Activated T-cell treated with anti-CD3 and anti-CD28 coated beads, Interleukin-2, amount 50 U/mL, for 4 hours (primary cell): Measurements from ENCODE around the gene ASMTL. TPM values are rescaled to one million over a fixed set of nuclear protein-coding genes. Genes with fewer than 3 reads are reported as not detected.
"Not testable (repeated sequence)": the region's sequence is repeated elsewhere in the genome, so short reads cannot be mapped to it uniquely, and the experiment has no call there.

ENCODE experiments used
- ATAC-seq, 2 donors: fragments of 200-7000 bp; cut with Tn5 transposase; one replicate each; pipeline ENCODE4 v1.10.0; 2021
- DNase-seq: peaks from one replicate; pipeline ENCODE4 v3.0.0-alpha.2; 2020
- H3K27me3 Mint-ChIP-seq: one replicate; pipeline ENCODE4 v1.8.0; 2021; ENCODE audit warnings: low read depth, mixed read lengths
- H3K36me3 Mint-ChIP-seq: one replicate; pipeline ENCODE4 v1.8.0; 2022; ENCODE audit warnings: mixed read lengths; ENCODE audit not compliant: insufficient read depth
- H3K4me1 Mint-ChIP-seq: one replicate; pipeline ENCODE4 v1.8.0; 2021; ENCODE audit warnings: low read depth, mixed read lengths
- H3K4me3 Mint-ChIP-seq: one replicate; pipeline ENCODE4 v1.8.0; 2021; ENCODE audit warnings: mild to moderate bottlenecking, moderate library complexity, mixed read lengths
- H3K9me3 Mint-ChIP-seq: one replicate; pipeline ENCODE4 v1.8.0; 2021; ENCODE audit warnings: mixed read lengths
- total RNA-seq, 3 donors: library from RNA; stranded (reverse); gene quantifications; one replicate each; pipeline ENCODE4 v1.2.1, GENCODE V29; 2021

ASMTL gene
- total RNA-seq, 3 donors from 2014 or later, result 33.0 to 53.2 (median 36.9) TPM

DNA sequence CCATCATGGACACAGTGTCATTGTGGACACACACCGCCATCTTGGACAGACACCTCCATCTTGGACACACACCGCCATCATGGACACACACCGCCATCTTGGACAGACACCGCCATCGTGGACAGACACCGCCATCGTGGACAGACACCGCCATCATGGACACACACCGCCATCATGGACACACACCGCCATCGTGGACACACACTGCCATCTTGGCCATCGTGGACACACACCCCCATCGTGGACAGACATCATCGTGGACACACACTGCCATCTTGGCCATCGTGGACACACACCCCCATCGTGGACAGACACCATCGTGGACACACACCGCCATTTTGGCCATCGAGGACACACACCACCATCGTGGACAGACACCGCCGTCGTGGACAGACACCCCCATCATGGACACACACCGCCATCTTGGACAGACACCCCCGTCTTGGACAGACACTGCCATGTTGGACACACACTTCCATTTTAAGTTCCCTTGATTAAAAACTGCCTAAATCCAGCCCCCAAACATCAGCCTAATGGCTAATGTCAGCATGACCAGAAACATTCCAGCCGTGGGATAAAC, 9.1 kb downstream of the ASMTL start:
- ATAC-seq (no peak), DNase-seq (no peak)
- Mint-ChIP-seq H3K4me1 (peaks cover 4% of the 10 kb centered on the region), H3K4me3 (no peak overlapping the region), H3K27me3 (no peaks in the 10 kb centered on the region), H3K9me3 (peaks cover 17% of the 10 kb centered on the region), H3K36me3 (peaks cover 31% of the 10 kb centered on the region)

DNA sequence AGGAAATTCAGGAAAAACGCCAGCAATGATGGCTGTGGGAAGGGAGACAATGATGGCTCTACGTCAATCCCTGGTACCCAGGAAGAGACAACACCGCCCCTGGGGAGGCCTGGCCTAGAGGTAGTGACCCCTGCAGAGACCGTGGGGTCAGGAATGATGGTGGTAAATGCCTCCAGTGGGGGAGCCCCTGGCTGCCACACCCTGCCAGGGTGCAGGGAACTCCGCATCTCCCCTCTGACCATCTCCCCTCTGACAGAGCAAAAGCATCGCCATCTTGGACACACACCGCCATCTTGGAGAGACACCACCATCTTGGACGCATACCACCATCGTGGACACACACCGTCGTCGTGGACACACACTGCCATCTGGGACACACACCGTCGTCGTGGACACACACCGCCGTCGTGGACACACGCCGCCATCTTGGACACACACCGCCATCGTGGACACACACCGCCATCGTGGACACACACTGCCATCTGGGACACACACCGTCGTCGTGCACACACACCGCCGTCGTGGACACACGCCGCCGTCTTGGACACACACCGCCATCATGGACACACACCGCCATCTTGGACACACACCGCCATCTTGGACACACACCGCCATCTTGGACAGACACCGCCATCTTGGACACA, 9.9 kb downstream of the ASMTL start:
- Mint-ChIP-seq H3K9me3 (peaks cover 10% of the 10 kb centered on the region), H3K27me3 (no peaks in the 10 kb centered on the region), H3K4me3 (no peak overlapping the region), H3K36me3 (peaks cover 28% of the 10 kb centered on the region), H3K4me1 (peaks cover 2% of the 10 kb centered on the region)
- DNase-seq (no peak), ATAC-seq (no peak)

DNA sequence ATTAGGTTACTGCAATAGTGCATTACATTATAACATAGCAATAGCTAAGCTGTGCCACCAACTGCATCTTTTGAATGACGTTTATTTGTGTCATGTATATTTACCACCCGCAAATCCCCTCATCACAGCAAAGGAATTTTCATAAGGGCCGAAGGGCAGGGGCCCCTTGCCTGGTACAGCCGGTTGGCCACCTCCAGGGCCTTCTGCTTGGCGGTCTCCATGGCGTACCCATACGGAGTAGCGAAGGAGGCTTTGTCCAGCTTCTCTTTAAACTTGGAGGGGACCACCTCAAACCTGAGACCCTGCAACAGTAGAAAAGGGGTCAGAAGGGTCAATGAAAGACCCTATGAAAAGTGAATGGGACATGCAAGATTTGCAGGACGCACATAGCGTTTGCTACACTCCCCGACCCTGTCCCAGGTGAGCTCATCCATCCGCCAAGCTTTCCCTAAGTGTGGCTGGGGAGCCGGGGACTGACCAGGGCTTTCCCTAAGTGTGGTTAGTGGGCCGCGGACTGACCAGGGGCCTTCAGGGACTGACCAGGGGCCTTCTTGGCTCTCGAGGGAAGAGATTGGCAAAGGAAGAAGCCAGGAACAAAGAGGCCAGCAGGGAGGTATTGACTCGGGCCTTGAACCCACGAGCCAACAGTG, 10.6 kb downstream of the ASMTL start:
- H3K27me3 Mint-ChIP-seq, result no peaks in the 10 kb centered on the region
- H3K9me3 Mint-ChIP-seq, result peaks cover 10% of the 10 kb centered on the region
- H3K4me3 Mint-ChIP-seq, result no peak overlapping the region
- DNase-seq (no peak), ATAC-seq (no peak)
- H3K4me1 Mint-ChIP-seq, result peaks cover 2% of the 10 kb centered on the region
- H3K36me3 Mint-ChIP-seq, result peaks cover 30% of the 10 kb centered on the region

DNA sequence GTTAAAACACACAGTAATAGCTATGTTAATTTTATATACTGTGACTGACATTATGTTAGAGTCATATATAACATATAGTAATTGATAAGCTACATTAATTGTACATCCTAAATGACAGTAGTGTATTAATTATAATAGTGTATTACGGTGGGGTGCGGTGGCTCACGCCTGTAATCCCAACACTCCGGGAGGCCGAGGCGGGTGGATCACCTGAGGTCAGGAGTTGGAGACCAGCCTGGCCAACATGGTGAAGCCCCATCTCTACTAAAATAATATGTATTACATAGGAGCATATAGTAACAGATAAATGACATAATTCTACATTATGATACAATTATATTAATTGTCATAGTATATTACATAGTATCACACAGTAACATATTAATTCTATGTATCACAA, 12.2 kb downstream of the ASMTL start:
- Mint-ChIP-seq H3K4me1 (peaks cover 2% of the 10 kb centered on the region), H3K4me3 (no peak overlapping the region), H3K27me3 (no peaks in the 10 kb centered on the region), H3K9me3 (peaks cover 10% of the 10 kb centered on the region), H3K36me3 (peaks cover 41% of the 10 kb centered on the region)
- no peak for ATAC-seq
- no peak for DNase-seq

DNA sequence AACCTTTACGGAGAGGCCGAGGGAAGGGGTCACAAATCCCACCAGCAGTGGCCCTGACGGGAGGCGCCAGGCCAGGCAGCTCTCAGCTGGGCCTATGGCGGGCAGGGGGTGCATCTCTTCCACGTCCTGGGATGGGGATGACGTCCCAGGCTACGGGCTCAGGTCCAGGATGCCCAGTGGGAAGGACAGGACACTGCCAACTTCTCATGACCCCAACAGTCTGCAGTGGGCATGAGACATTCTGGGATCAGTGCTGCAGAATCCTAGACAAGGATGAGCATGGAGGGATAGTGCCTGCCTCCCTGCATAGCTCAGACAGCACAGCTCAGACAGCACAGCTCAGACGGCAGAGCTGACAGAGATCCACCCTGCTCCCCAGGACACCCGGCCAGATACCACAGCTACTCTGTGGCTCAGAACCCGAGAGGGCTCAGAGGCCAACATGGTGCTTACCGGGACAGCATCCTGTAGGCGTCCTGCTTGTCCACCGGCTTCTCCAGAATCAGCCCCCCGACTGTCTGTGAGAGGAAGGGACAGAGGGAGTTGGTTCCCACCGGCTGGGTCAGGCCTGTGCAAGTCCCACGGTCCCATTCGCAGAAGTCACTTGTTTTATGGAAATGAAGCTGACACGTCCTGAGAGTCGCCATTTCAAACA, 17.3 kb downstream of the ASMTL start:
- no peak overlapping the region for H3K4me3 Mint-ChIP-seq
- H3K27me3 Mint-ChIP-seq, result no peaks in the 10 kb centered on the region
- no peak for DNase-seq
- no peaks in the 10 kb centered on the region for H3K9me3 Mint-ChIP-seq
- no peaks in the 10 kb centered on the region for H3K4me1 Mint-ChIP-seq
- peaks cover 31% of the 10 kb centered on the region for H3K36me3 Mint-ChIP-seq
- ATAC-seq, result peak in 1 of 2 donors; percentile 20

DNA sequence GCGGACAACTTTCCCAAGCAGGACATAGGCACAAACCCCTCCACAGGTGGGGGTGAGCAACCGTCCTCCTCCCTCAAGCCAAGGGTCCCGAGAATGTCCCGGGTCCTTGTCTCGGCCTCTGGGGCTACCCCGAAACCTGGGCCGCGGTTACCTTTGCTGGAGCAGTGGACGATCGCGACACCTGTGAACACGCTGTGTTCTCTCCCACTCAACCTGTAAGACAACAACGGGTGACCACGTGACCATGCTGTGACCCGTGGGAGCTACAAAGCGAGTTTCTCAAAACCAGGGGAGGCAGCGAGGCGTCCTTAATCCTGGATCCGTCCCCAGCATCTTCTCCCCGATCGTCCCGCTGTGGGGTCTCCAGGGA, 17.9 kb downstream of the ASMTL start:
- peaks cover 31% of the 10 kb centered on the region for H3K36me3 Mint-ChIP-seq
- DNase-seq, result no peak
- no peaks in the 10 kb centered on the region for H3K27me3 Mint-ChIP-seq
- H3K4me3 Mint-ChIP-seq, result no peak overlapping the region
- ATAC-seq, result no peak
- no peaks in the 10 kb centered on the region for H3K4me1 Mint-ChIP-seq
- H3K9me3 Mint-ChIP-seq, result no peaks in the 10 kb centered on the region

DNA sequence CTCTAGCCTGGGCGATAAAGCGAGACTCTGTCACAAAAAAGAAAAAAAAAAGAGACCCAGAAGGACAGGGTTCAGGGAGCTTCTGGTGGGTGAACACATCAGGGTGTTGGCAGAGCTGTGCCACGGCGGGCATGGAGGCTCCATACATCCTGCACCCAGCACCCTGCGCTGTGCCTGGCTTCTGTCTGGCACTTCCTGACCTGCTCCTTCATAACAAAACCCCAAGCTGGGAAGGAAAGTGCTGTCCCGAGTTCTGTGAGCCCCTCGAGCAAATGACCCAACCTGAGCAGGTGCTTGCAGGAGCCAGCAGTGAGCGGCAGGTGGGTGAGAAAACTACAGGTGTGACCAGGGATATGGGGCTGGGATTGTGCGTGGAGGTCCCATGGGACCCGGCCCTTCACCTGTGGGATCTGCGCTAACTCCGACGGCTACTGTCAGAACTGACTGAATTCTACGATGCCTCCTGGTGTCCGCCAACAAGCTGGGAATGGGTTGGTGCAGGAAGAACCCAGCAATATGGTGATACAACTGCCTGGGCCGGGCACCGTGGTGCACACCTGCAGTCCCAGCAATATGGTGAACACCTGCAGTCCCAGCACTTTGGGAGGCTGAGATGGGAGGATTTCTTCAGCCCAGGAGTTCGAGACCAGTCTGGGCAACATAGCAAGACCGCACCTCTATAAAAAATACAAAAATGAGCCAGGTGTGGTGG, 18.9 kb downstream of the ASMTL start:
- DNase-seq (no peak), ATAC-seq (no peak)
- Mint-ChIP-seq H3K4me3 (no peak overlapping the region), H3K9me3 (no peaks in the 10 kb centered on the region), H3K27me3 (no peaks in the 10 kb centered on the region), H3K4me1 (no peaks in the 10 kb centered on the region), H3K36me3 (peaks cover 28% of the 10 kb centered on the region)

DNA sequence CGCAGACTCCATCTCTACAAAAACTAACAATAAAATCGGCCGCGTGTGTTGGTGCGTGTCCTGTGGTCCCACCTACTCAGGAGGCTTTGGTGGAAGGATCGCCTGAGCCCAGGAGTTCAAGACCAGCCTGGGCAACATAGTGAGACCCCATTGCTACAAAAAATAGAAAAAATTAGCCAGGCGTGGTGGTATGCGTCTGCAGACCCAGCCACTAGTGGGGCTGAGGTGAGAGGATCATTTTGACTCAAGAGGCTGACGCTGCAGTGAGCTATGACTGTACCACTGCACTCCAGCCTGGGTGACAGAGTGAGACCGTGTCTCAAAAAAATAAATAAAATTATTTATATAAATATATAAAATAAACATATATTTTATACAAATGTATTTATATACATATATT, 22.3 kb downstream of the ASMTL start:
- Mint-ChIP-seq H3K27me3 (no peaks in the 10 kb centered on the region), H3K4me1 (no peaks in the 10 kb centered on the region), H3K4me3 (no peak overlapping the region), H3K9me3 (no peaks in the 10 kb centered on the region), H3K36me3 (peaks cover 24% of the 10 kb centered on the region)
- no peak for ATAC-seq
- no peak for DNase-seq

DNA sequence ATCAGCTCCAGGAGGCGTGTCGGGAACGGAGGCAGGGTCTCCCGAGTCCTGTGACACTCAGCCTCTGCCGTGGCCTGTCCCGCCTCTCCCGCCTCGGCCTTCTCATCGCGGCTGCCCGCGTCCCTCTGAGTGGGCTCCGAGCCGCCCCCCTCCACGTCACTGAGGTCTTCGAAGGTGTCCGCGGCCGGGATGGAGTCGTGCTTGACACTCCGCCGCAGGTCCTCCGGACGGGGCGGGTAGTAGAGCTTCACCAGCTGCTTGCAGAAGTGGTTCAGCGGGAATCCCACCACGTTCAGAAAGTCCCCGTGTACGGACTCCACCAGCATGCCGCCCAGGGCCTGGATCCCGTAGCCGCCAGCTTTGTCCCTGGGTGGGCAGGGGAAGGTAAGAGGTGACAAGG, 25.0 kb downstream of the ASMTL start:
- no peak overlapping the region for H3K4me3 Mint-ChIP-seq
- no peaks in the 10 kb centered on the region for H3K9me3 Mint-ChIP-seq
- peaks cover 37% of the 10 kb centered on the region for H3K36me3 Mint-ChIP-seq
- H3K4me1 Mint-ChIP-seq, result no peaks in the 10 kb centered on the region
- no peak for ATAC-seq
- no peak for DNase-seq
- no peaks in the 10 kb centered on the region for H3K27me3 Mint-ChIP-seq

DNA sequence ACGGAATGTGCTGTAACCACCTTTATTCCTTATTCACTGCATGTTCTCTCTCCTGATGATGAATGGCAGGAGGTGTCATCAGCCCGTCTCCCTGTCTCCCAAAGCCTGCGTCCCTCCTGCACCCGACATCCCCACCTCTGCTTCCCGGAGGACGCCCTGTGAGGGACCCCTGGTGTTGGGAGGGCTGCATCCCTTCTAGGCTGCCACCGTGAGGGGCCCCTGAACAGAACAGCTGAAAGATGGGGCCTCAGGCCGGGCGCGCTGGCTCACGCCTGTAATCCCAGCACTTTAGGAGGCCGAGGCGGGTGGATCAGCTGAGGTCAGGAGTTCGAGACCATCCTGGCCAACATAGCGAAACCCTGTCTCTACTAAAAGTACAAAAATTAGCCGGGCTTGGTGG, 26.4 kb downstream of the ASMTL start:
- not testable (repeated sequence) for ATAC-seq, H3K4me1 Mint-ChIP-seq, H3K4me3 Mint-ChIP-seq, DNase-seq, H3K27me3 Mint-ChIP-seq, H3K9me3 Mint-ChIP-seq
- peaks cover 47% of the 10 kb centered on the region for H3K36me3 Mint-ChIP-seq

DNA sequence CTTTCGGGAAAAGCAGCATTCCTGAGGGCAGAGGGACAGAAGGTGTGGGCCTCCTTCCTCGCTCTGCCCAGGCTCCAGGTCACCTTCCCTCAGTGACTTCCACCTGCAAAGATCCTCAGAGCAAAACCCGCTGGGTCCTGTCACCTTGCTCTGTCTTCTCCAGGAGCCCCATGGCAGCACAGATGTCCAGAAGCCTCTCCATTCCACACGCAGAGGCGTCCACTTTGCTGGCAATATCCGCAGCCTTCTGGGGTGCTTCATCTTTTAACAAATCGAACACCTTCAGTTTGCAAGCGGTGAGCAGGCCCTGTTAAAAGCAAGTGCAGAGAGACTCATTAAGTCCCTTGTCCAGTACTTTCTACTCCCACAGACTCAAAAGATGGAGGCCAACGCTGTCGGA, 27.3 kb downstream of the ASMTL start:
- H3K36me3 Mint-ChIP-seq, result peaks cover 47% of the 10 kb centered on the region
- no peaks in the 10 kb centered on the region for H3K27me3 Mint-ChIP-seq
- H3K4me1 Mint-ChIP-seq, result no peaks in the 10 kb centered on the region
- no peak overlapping the region for H3K4me3 Mint-ChIP-seq
- no peak for DNase-seq
- ATAC-seq, result no peak
- H3K9me3 Mint-ChIP-seq, result no peaks in the 10 kb centered on the region

DNA sequence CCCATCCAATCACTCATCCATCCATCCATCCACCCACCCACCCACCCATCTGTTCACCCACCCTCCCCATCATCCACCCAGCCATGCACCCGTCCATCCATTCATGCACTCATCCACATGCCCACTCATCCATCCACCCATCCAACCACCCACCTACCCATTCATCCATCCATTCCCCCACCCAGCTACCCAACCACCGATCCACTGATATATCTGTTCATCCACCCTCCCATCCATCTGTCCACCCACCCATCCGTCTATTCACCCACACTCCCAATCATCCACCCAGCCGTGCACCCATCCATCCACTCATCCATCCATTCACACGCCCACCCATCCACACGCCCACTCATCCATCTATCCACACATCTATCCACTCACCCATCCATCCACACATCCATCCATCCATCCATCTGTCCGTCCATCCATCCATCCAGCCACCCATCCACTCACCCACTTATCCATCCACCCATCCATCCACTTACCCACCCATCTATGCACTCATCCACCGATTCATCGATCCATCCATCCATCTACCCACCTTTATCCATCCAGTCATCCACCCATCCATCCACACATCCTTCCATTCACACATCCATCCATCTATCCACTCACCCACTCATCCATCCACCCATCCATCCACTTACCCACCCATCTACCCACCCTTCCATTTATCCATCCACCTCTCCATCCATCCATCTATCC, 28.4 kb downstream of the ASMTL start:
- Mint-ChIP-seq H3K9me3 (peaks cover 4% of the 10 kb centered on the region), H3K27me3 (no peaks in the 10 kb centered on the region), H3K4me3 (no peak overlapping the region), H3K36me3 (peaks cover 53% of the 10 kb centered on the region), H3K4me1 (no peaks in the 10 kb centered on the region)
- ATAC-seq (no peak), DNase-seq (no peak)

DNA sequence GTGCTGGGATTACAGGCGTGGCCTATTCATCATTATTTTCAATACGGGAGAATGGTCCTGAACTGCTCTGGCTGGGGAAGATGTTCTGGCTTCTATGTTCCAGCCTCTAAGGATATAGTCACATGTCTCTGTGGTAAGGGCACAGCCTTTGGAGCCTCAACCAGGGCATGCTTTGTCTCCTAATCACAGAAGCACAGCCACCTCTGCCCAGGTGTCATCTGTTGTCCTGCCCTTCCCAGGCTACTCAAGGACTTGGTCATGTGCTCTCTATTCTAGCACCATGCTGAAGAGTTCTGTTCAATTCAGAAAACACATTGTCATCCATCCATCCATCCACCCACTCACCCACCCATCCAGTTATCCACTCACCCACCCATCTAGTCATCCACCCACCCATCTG, 29.5 kb downstream of the ASMTL start:
- Mint-ChIP-seq H3K27me3 (no peaks in the 10 kb centered on the region), H3K4me1 (no peaks in the 10 kb centered on the region), H3K4me3 (no peak overlapping the region), H3K36me3 (peaks cover 56% of the 10 kb centered on the region), H3K9me3 (peaks cover 4% of the 10 kb centered on the region)
- ATAC-seq, result no peak
- DNase-seq, result no peak

DNA sequence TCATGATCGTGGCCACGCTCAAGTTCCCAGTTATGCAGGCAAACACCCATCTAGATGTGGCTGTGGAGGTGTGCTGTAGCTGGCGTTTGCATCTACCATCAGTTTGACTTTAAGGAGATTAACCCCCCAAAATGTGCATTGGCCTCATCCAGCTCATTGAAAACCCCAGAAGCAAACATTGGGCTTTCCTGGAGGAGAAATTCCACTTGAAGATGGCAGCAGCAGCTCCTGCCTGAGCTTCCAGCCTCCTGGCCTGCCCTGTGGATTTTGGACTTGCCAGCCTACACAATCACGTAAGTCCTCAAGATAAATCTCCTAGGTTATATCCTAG, 30.6 kb downstream of the ASMTL start:
- DNase-seq, result no peak
- no peak overlapping the region for H3K4me3 Mint-ChIP-seq
- H3K9me3 Mint-ChIP-seq, result peaks cover 4% of the 10 kb centered on the region
- no peak for ATAC-seq
- H3K36me3 Mint-ChIP-seq, result peaks cover 52% of the 10 kb centered on the region
- no peaks in the 10 kb centered on the region for H3K27me3 Mint-ChIP-seq
- H3K4me1 Mint-ChIP-seq, result no peaks in the 10 kb centered on the region
